ENCODE data around the gene CARHSP1.
"Not testable (repeated sequence)": the region's sequence is repeated elsewhere in the genome, so short reads cannot be mapped to it uniquely, and the experiment has no call there.

CARHSP1 gene

DNA sequence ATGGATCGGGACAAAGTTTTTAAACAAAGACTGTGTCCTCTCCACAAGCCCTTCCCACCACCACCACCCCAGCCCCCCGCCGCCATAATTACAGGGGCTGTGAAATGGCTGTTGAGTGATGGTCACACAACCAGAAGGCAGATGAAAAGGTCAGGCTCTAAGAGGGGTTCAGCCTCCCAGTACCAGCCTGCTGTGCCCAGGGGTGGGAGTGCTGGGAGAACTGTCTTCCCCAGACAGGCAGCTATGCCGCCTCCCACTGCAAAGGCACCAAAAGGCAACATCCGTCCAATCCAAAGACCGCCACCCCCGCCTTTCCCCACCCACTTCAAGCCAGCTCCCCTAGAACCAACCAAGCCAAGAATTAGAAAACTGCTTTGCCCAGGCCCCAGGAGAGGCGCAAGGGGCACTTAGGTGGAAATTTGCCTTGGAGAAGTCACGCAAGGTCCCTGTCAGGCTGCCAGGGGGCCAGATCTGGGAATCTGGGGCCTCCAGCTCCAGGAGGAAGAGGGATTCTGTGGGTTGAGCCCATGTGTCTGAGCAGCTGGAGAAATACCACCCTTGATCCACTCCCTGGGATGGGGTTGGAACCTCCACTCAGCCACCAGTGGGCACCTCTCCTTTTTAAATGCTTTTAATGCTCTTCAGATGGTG is 14.4 kb downstream of the CARHSP1 start:
- DNase-seq (ENCODE audit: low spot score) = no peak

- no peak for DNase-seq (ENCODE audit: low spot score)
These were observed 15.2 kb downstream of the CARHSP1 start for GRCh38 chr16:8853611-8854010.

GRCh38 chr16:8853150-8853549 is 15.7 kb downstream of the CARHSP1 start:
- no peak for DNase-seq (ENCODE audit: low spot score)

- no peak for DNase-seq (ENCODE audit: low spot score)
These were observed 16.3 kb downstream of the CARHSP1 start for GRCh38 chr16:8852534-8852933.

- DNase-seq (ENCODE audit: low spot score) = no peak
These were observed 16.9 kb downstream of the CARHSP1 start for GRCh38 chr16:8851761-8852403.

DNA sequence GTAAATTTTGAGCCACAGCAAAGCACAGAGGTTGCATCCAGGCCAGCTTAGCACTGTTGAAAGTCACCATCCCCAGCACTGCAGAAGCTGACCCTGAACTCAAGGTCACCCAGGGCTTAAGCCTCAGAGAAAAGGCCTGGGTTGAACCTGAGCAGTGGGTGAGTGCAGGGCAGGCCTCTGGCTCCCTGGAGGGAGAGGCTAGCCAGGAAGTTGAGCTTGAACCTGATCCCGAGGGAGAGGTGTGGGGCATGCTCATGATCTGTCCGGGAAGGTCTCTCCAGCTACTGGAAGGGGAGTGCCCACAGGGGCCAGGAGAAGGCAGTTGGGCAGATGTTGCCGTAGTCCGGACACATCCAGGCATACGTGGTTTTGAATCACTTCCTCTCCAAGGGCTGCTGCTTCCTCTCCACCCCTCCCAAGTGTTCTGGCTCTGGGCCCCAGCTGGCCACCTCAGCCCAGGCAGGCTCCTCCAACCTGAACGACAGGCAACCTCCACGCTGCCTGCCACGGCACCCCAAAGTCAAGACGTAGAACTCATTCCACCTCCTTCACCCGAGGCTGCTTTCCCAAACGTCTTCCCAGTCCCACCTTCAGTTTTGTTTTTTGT is 18.4 kb downstream of the CARHSP1 start:
- DNase-seq (ENCODE audit: low spot score) = peak; percentile 74

DNA sequence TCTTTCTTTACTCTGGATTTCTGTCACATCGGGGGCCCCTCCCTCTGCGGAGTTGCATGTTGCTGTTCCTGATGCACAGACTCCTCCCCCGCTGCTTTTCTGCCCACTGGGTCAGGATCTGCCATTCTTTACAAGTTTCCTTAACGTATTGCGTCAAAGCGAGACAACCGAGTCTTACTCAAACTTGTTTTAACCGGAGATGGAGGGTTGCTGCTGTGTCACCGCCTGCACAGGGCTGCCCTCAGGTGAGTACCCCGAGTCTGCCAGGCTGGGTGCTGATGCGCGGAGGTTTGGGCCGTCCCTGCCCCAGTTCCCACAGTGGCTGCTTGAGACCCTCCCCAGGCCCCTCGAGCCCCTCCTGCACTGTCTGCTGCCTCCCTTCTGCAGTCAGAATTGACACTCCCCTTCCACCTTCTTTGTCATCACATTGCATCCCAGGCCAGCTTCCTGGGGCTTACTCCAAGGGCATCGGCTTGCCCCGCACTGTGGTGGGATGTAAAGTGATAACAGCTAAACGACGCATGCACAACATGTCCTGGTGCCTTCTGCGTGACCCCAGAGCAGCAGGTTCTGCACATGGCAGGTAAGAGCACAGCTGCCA is 19.3 kb downstream of the CARHSP1 start:
- no peak for DNase-seq (ENCODE audit: low spot score)

GRCh38 chr16:8848939-8849391 is 19.8 kb downstream of the CARHSP1 start:
- DNase-seq (ENCODE audit: low spot score) = peak; percentile 91

- no peak for DNase-seq (ENCODE audit: low spot score)
These were observed 20.4 kb downstream of the CARHSP1 start for GRCh38 chr16:8848231-8848938.

DNA sequence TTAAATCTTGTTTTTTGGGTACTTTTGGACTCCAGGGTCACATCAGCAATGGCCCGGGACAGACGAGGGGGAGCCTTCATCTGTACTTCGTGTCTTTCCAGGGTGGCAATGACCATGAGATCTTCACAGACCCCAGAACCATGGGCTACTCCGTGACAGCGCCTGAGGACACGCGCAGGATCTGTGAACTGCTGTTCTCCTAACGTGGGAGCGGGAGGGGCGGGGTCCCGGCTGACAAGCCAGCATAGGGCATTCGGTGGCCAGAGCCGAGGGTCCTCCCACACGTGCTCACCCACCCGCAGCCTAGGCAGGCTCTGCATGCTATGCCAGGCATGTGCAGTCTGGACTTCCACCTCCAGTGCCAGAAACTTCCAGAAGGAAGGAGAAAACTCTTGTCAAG is 21.2 kb downstream of the CARHSP1 start:
- DNase-seq (ENCODE audit: low spot score) = no peak

DNA sequence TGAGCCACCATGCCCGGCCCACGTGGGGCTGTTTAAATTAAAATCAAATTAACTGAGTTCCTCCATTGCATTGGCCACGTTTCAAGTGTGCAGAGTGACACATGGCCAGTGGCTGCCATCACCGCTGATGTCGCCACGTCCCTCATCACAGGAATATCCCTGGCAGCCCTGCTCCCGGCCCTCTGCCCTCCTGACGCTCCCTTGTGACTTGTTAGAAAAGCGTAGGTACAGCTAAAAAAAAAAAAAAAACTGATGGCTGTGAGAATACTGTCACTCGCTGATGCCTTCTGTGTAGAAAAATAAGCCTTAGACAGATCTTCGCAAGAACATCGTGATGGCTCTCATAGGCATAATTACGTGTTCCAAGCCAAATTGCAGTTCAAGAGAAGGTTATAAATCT is 21.7 kb downstream of the CARHSP1 start:
- DNase-seq (ENCODE audit: low spot score) = no peak

DNA sequence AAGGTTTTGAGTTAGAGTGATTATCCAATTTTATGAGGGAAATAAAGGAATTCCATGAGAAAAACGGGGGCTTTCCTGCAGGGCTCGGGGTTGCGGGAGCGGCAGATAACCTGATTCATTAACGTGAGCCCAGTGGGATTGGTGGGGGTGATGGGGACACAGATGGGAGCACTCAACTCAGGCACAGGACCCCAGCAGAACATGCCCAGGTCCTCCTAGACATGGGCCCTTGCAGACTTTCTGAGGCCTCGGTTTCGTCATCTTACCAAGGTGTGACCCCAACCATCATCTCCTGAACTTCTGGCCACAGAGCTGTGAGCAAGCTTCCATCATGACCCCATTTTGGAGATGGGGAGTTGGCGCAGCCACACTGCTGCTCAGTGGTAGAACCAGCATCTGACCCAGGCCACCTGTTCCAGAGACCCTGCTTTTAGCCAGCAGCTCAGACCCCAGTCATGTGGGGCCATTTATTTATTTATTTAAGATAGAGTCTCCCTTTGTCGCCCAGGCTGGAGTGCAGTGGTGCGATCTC is 22.3 kb downstream of the CARHSP1 start:
- DNase-seq (ENCODE audit: low spot score) = no peak

GRCh38 chr16:8845699-8846298 is 23.0 kb downstream of the CARHSP1 start:
- no peak for DNase-seq (ENCODE audit: low spot score)

- DNase-seq (ENCODE audit: low spot score) = not testable (repeated sequence)
These were observed 25.5 kb downstream of the CARHSP1 start for GRCh38 chr16:8843296-8843695.

DNA sequence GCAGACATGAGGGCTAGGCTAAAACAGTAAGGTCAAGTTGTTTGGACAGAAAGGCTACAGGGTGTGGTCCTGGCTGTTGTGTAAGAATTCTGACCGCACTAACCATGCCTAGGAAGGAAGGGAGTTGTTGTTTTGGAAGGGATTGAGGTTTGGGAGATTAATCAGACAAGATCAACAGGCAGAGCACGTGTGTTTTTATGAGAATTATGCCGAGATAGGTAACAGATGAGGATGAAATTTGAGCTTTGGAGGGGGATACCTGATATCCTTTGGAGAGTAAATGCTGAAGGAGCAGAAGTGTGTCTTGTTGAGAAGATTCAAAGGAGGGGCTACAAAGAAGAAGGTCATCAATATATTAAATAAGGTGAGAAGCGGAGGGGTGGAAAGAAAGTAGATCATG is 26.8 kb downstream of the CARHSP1 start:
- DNase-seq (ENCODE audit: low spot score) = not testable (repeated sequence)

GRCh38 chr16:8837594-8837993 is 31.2 kb downstream of the CARHSP1 start:
- not testable (repeated sequence) for DNase-seq (ENCODE audit: low spot score)

- DNase-seq (ENCODE audit: low spot score) = not testable (repeated sequence)
These were observed 32.0 kb downstream of the CARHSP1 start for GRCh38 chr16:8836797-8837196.

- no peak for DNase-seq (ENCODE audit: low spot score)
These were observed 36.1 kb downstream of the CARHSP1 start for GRCh38 chr16:8832717-8833105.

DNA sequence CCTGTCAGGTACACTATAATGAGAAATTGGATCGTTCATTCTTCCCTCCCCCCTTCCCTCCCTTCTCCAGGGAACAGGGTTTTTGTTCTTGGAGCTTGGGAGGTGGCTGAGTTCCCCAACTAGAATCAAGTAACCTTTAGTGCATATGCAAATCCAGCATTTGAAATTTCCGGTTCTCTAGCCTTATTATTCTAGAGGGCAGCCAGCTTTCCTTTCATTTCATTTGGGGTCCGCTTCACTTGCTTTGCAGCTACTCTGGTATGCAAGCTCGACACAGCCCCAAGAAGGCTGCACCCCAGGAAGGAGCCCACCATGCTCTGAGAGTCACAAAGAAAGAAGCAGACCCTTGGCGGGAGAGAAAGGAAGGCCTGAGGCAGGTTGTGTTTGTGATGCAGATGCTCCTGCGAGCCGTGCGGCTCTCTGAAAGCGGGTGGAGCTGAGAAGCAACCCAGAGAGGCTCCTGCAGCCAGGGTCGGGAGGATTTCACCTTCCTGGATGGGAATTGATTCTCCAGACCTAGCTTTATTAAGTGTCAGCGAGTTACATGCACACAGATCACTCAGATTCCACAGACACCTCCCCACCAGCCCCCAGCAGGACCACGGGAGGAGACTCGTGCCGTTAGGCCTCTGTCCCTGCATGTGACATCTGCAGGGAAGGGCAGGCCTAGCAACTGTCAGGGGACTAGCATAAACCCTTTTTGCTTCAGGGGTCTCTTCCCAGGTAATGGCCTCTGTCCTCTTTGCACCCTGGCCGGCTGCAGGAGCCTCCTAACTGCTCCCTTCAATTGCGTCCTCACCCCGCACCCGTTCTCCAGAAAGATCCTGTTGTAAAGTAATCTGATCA is 36.7 kb downstream of the CARHSP1 start:
- DNase-seq (ENCODE audit: low spot score) = no peak

GRCh38 chr16:8831450-8831849 is 37.4 kb downstream of the CARHSP1 start:
- no peak for DNase-seq (ENCODE audit: low spot score)
